Endothelial cell of umbilical vein (primary cell): ENCODE data around the gene PCGF1. TPM values are rescaled to one million over a fixed set of nuclear protein-coding genes. Genes with fewer than 3 reads are reported as not detected.

ENCODE experiments used
- BruUV-seq: library from RNA; stranded (reverse); fragments of 400-500 nt; replicated peaks from 2 replicates; lab custom pipeline; 2021; lab: Mats Ljungman, UMichigan
- CTCF ChIA-PET: fragments of 300-600, 350-600 bp; sonication (Branson Sonifier 250); formaldehyde crosslinking; loops from one replicate; lab custom pipeline; 2021; ENCODE audit warnings: antibody characterized with exemption, inconsistent platforms; lab: Charles Lee
- POLR2A ChIA-PET: fragments of 300-600, 350-600 bp; sonication (Branson Sonifier 250); formaldehyde crosslinking; loops from one replicate; lab custom pipeline; 2021; ENCODE audit warnings: antibody characterized with exemption, inconsistent platforms; lab: Charles Lee
- DNase-seq: peaks from one replicate; pipeline ENCODE4 v3.0.0-alpha.2; 2011; ENCODE audit warnings: low read depth, low spot score
- FAIRE-seq: peaks from 2 replicates; lab custom pipeline; 2011; peaks lifted over from hg19 to GRCh38; lab: Jason Lieb, UNC
- H2AFZ ChIP-seq: 2 replicates; pipeline ENCODE4 v1.6.0; 2012; ENCODE audit warnings: low read depth, low read length, control low read depth, inconsistent platforms
- H3K27ac ChIP-seq: 2 replicates; pipeline ENCODE4 v1.5.1; 2011; ENCODE audit warnings: low read depth, mild to moderate bottlenecking, control low read depth, low read length, moderate library complexity; ENCODE audit not compliant: insufficient read depth
- H3K27me3 ChIP-seq, 2 experiments: 2 replicates each; pipeline versions ENCODE4 v1.6.0 to v1.6.1; 2011; ENCODE audit warnings: low read length in 2 of 2, mixed read lengths in 1 of 2; ENCODE audit not compliant: control insufficient read depth in 2 of 2, insufficient read depth in 2 of 2
- H3K36me3 ChIP-seq, 2 experiments: 2 replicates in 1 of 2; 3 replicates in 1 of 2; pipeline ENCODE4 v1.5.1; 2011; ENCODE audit warnings: low read length in 2 of 2, mild to moderate bottlenecking in 1 of 2, moderate library complexity in 1 of 2; ENCODE audit not compliant: control insufficient read depth in 2 of 2, insufficient read depth in 2 of 2; ENCODE audit errors: extremely low read depth in 1 of 2
- H3K4me1 ChIP-seq: 3 replicates; pipeline ENCODE4 v1.5.1; 2011; ENCODE audit warnings: mild to moderate bottlenecking, low read length; ENCODE audit not compliant: control insufficient read depth, insufficient read depth; ENCODE audit errors: extremely low read depth
- H3K4me2 ChIP-seq: 2 replicates; pipeline ENCODE4 v1.6.1; 2011; ENCODE audit warnings: low read length, control low read depth, mixed read lengths; ENCODE audit not compliant: insufficient read depth
- H3K4me3 ChIP-seq, 3 experiments: fragments of 200-600 bp in 1 of 3; sonication (generic), shearing (Covaris generic) in 1 of 3; replicated peaks in 1 of 3; 2 replicates each; pipeline ENCODE4 v1.5.1; 2011 to 2016; ENCODE audit warnings: control low read depth in 3 of 3, low read length in 3 of 3, mild to moderate bottlenecking in 2 of 3, inconsistent platforms in 1 of 3, low read depth in 1 of 3, moderate library complexity in 1 of 3; ENCODE audit not compliant: insufficient read depth in 1 of 3
- H3K79me2 ChIP-seq: 2 replicates; pipeline ENCODE4 v1.6.0; 2012; ENCODE audit warnings: low read length, inconsistent platforms; ENCODE audit not compliant: control insufficient read depth, insufficient read depth
- H3K9ac ChIP-seq: replicated peaks from 2 replicates; pipeline ENCODE3; 2011; ENCODE audit warnings: low read length, control low read depth; ENCODE audit not compliant: insufficient read depth; ENCODE audit errors: extremely low read depth
- H3K9me1 ChIP-seq: replicated peaks from 3 replicates; pipeline ENCODE4 v1.6.0; 2011; ENCODE audit warnings: mild to moderate bottlenecking, low read length; ENCODE audit not compliant: control insufficient read depth, insufficient read depth; ENCODE audit errors: extremely low read depth
- H3K9me3 ChIP-seq: replicated peaks from 2 replicates; pipeline ENCODE4 v1.5.1; 2012; ENCODE audit warnings: low read length, inconsistent platforms; ENCODE audit not compliant: control insufficient read depth, insufficient read depth
- H4K20me1 ChIP-seq: replicated peaks from 2 replicates; pipeline ENCODE3; 2011; ENCODE audit warnings: mild to moderate bottlenecking, low read length; ENCODE audit not compliant: control insufficient read depth, insufficient read depth; ENCODE audit errors: extremely low read depth
- CTCF ChIP-seq, 2 donors: IDR thresholded peaks; 1 replicate in 1 of 2; 2 replicates in 1 of 2; pipeline ENCODE4 v1.5.1; 2011; ENCODE audit warnings: low read length in 2 of 2, mild to moderate bottlenecking in 2 of 2, moderate library complexity in 2 of 2, control low read depth in 1 of 2, inconsistent platforms in 1 of 2, low read depth in 1 of 2; ENCODE audit not compliant: insufficient read depth in 1 of 2; ENCODE audit errors: extremely low read depth in 1 of 2
- EZH2 ChIP-seq: IDR thresholded peaks from 2 replicates; pipeline ENCODE4 v1.6.1; 2012; ENCODE audit warnings: borderline replicate concordance, low read depth, mild to moderate bottlenecking, moderate library complexity, low read length, inconsistent platforms; ENCODE audit not compliant: severe bottlenecking
- FOS ChIP-seq: IDR thresholded peaks from 2 replicates; pipeline ENCODE4 v1.6.1; 2011; ENCODE audit warnings: mild to moderate bottlenecking, low read length, moderate library complexity, borderline replicate concordance; ENCODE audit not compliant: insufficient read depth
- GATA2 ChIP-seq: IDR thresholded peaks from 2 replicates; pipeline ENCODE4 v1.7.0; 2011; ENCODE audit warnings: low read depth, mild to moderate bottlenecking, moderate library complexity, mixed read lengths, low read length; ENCODE audit not compliant: insufficient read length, insufficient read depth
- JUN ChIP-seq: IDR thresholded peaks from 2 replicates; pipeline ENCODE4 v1.6.1; 2011; ENCODE audit warnings: borderline replicate concordance, low read depth; ENCODE audit not compliant: insufficient read length, insufficient read depth
- MYC ChIP-seq: IDR thresholded peaks from one replicate; pipeline ENCODE4 v1.6.1; 2011; ENCODE audit warnings: mild to moderate bottlenecking, low read depth, low read length
- POLR2A ChIP-seq: IDR thresholded peaks from 2 replicates; pipeline ENCODE4 v1.6.1; 2012; ENCODE audit warnings: low read depth, mild to moderate bottlenecking, control low read depth, low read length
- POLR2AphosphoS5 ChIP-seq: IDR thresholded peaks from 2 replicates; pipeline ENCODE4 v1.6.1; 2012; ENCODE audit warnings: low read depth, mild to moderate bottlenecking, control low read depth, low read length, moderate library complexity; ENCODE audit not compliant: insufficient read depth
- dilution Hi-C: fragments of 300-500 bp; cut with MboI; formaldehyde crosslinking; loops from one replicate; pipeline ENCODE4 v1.15.0; 2019; ENCODE audit warnings: low sequenced_read_pairs; ENCODE audit not compliant: extremely low pct_ligation_motif_present
- intact Hi-C: fragments of 100-400 bp; cut with micrococcal nuclease; formaldehyde crosslinking; loops from one replicate; pipeline ENCODE4 v1.10.0; 2022
- polyA plus RNA-seq, 4 experiments: library from polyadenylated mRNA; depleted of rRNA in 3 of 4; stranded (reverse) in 3 of 4; unstranded in 1 of 4; fragments of >200 nt; gene quantifications; 2 replicates each; pipeline versions ENCODE4 v1.2.1 to v1.2.3, GENCODE V29; 2011 to 2012; ENCODE audit warnings: missing spikeins in 1 of 4
- total RNA-seq: library from RNA; stranded (reverse); gene quantifications from 2 replicates; pipeline ENCODE4 v1.2.3, GENCODE V29; 2021
- TF ChIP-seq, protein P1 (sequence below): IDR thresholded peaks from 2 replicates; pipeline ENCODE4 v1.6.1; 2011; ENCODE audit not compliant: insufficient read depth, insufficient read length

The PCGF1 gene
- total and polyA plus RNA-seq, 2 donors (not counting 3 experiments of a cell fraction or from before 2014, with no cell fraction given) = 17.4 to 19.2 TPM

DNA sequence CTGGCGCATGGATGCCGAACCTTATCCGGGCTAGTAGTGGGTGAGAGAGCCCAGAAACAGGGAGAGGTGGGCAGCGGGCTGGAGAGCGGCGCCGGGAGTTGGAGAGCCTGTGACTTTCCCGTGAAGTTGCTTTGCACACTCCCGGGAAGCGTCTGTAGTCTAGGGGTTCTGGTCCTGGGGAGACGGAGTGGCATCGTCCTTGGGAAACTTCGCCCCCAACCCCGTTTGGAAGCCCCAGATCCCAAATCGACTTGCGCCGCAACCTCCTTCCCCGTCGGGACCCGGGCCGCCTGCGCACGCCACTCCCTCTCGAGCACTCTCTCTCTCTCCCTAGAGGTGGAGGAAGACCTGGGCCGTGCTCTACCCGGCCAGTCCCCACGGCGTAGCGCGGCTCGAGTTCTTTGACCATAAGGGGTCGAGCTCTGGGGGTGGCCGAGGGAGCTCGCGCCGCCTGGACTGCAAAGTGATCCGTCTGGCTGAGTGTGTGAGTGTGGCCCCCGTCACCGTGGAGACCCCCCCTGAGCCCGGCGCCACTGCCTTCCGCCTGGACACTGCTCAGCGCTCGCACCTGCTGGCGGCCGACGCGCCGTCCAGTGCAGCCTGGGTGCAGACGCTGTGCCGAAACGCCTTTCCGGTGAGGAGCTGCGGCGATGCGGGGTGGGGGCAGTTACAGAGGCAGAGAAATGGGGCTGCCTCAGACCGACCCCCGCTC, 47.5 kb upstream of the PCGF1 start:
- CTCF ChIA-PET = interaction anchor here (1.9 kb wide), 2 partner anchors 31 to 33 kb away, joined by 5 to 6 read pairs; no protein-coding TSS in a partner anchor
- peak overlapping the region; percentile 45 for H3K27ac ChIP-seq
- peak overlapping the region; percentile 69 for H3K4me2 ChIP-seq
- peak overlapping the region; percentile 64 for H3K9ac ChIP-seq
- peaks cover 3% of the 10 kb centered on the region for H3K4me1 ChIP-seq
- POLR2A ChIA-PET = no interaction called here
- no peaks in the 10 kb centered on the region for H4K20me1 ChIP-seq
- peaks cover 0 to 4% of the 10 kb centered on the region in 2 experiments for H3K36me3 ChIP-seq
- DNase-seq (peak; percentile 63), FAIRE-seq (no peak)
- peak overlapping the region; percentile 98 for H2AFZ ChIP-seq
- dilution Hi-C loops (no loop called here), intact Hi-C loops (loop anchor here (1.0 to 2.0 kb wide), 2 partner anchors 26 to 48 kb away; partner anchors contain the start of genes AUP1, HTRA2 and PCGF1)
- no peaks in the 10 kb centered on the region for H3K79me2 ChIP-seq
- no peaks in the 10 kb centered on the region for H3K9me1 ChIP-seq
- peak overlapping the region; percentile 77 to 84 (median 79) for H3K4me3 ChIP-seq
- TF ChIP-seq MYC (no peak), EZH2 (no peak), POLR2AphosphoS5 (no peak), CTCF (IDR thresholded peaks at IDR 0.05; ENCODE audit: extremely low read depth in 1 of 2, insufficient read depth in 1 of 2, low read depth in 1 of 2, low read length in 2 of 2) (no peak), GATA2 (no peak), FOS (no peak), POLR2A (no peak), JUN (no peak)
- TF ChIP-seq, protein P1, sequence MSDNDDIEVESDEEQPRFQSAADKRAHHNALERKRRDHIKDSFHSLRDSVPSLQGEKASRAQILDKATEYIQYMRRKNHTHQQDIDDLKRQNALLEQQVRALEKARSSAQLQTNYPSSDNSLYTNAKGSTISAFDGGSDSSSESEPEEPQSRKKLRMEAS = no peak
- no TSS peak for BruUV-seq
- no peaks in the 10 kb centered on the region for H3K27me3 ChIP-seq
- H3K9me3 ChIP-seq = no peaks in the 10 kb centered on the region
